ENCODE measurements around the gene DOCK9.

Gene DOCK9

DNA sequence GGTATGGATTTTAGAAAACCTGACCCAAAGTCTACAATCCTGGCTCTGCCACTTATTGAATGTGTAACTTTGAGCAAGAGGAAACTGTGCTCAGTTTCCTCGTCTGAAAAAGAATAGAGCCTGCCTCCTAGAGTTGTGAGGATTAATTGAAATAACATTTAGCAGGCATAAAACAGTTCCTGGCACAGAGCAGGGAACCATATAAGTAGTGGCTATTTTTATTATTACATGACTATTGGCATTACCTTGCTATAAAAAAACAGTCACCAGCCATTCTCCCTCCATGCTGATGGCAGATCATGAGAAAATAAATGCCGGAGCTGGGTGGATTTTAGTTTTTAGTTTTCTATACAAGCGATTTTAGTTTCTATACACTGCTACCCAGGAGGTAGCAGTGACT is 5.8 kb downstream of the DOCK9 start:
- Histone ChIP-seq H3K9ac (no peak overlapping the region), H3K27me3 (ENCODE audit: insufficient read depth, low read depth) (no peaks in the 10 kb centered on the region), H4K20me1 (ENCODE audit: insufficient read depth) (no peaks in the 10 kb centered on the region), H2AFZ (ENCODE audit: low read depth) (no peak overlapping the region), H3K27ac (no peak overlapping the region), H3K4me2 (no peak overlapping the region), H3K4me1 (ENCODE audit: low read depth, poor library complexity, severe bottlenecking) (no peaks in the 10 kb centered on the region), H3K4me3 (IDR thresholded peaks at IDR 0.05; ENCODE audit: insufficient read depth, low read depth, low read length) (no peak overlapping the region), H3K36me3 (ENCODE audit: insufficient read depth) (no peaks in the 10 kb centered on the region), H3K79me2 (ENCODE audit: insufficient read depth, low read depth) (no peaks in the 10 kb centered on the region)
- TF ChIP-seq, protein P1, sequence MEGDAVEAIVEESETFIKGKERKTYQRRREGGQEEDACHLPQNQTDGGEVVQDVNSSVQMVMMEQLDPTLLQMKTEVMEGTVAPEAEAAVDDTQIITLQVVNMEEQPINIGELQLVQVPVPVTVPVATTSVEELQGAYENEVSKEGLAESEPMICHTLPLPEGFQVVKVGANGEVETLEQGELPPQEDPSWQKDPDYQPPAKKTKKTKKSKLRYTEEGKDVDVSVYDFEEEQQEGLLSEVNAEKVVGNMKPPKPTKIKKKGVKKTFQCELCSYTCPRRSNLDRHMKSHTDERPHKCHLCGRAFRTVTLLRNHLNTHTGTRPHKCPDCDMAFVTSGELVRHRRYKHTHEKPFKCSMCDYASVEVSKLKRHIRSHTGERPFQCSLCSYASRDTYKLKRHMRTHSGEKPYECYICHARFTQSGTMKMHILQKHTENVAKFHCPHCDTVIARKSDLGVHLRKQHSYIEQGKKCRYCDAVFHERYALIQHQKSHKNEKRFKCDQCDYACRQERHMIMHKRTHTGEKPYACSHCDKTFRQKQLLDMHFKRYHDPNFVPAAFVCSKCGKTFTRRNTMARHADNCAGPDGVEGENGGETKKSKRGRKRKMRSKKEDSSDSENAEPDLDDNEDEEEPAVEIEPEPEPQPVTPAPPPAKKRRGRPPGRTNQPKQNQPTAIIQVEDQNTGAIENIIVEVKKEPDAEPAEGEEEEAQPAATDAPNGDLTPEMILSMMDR (conservative IDR thresholded peaks at IDR 0.05; ENCODE audit: low read depth, low read length) = no peak

DNA sequence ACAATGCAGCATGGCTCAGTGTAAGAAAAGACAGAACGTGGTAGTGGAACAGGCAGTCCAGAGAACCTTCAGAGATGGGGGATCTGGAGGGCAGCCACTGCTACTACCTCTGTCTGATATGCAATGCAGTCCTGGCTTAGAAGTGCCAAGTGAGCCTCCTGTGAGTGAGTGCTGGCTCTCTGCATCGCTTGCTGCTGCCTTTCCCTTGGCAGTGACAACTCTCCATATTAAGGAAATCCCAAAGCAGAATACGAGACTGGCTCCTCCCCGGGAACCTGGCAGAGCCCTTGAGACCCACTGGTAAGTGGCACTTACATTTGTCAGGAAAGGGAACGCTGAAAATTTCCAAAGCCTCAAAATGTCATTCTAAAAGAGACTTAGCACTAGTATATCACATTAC is 7.5 kb downstream of the DOCK9 start:
- H3K4me1 ChIP-seq (ENCODE audit: low read depth, poor library complexity, severe bottlenecking) = no peaks in the 10 kb centered on the region
- H3K27me3 ChIP-seq (ENCODE audit: insufficient read depth, low read depth) = no peaks in the 10 kb centered on the region
- no peak overlapping the region for H2AFZ ChIP-seq (ENCODE audit: low read depth)
- H3K4me3 ChIP-seq (IDR thresholded peaks at IDR 0.05; ENCODE audit: insufficient read depth, low read depth, low read length) = no peak overlapping the region
- no peak overlapping the region for H3K9ac ChIP-seq
- H4K20me1 ChIP-seq (ENCODE audit: insufficient read depth) = no peaks in the 10 kb centered on the region
- H3K4me2 ChIP-seq = no peak overlapping the region
- no peak overlapping the region for H3K27ac ChIP-seq
- TF ChIP-seq, protein P1 (conservative IDR thresholded peaks at IDR 0.05; ENCODE audit: low read depth, low read length) = no peak
- no peaks in the 10 kb centered on the region for H3K36me3 ChIP-seq (ENCODE audit: insufficient read depth)
- H3K79me2 ChIP-seq (ENCODE audit: insufficient read depth, low read depth) = no peaks in the 10 kb centered on the region

DNA sequence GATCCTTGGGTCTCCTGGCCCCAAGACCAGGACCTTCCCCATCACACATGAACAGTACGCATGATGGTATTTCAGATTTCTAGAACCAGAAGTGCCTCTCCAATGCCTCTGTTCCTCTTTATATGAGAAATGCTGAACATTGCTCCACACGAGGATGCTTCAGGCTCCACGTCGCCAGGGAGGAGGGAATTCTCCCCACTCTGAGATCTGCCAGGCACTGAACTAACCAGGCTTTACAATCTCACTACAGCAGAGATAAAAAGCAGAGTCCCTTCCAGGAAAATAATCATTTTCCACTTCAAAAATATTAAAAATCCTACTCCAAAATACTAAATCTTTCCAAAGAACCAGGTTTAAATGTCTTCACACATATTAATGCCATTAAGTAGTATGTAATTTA is 10.4 kb downstream of the DOCK9 start:
- Histone ChIP-seq H3K9ac (no peak overlapping the region), H2AFZ (ENCODE audit: low read depth) (no peak overlapping the region), H3K27ac (no peak overlapping the region), H3K4me2 (no peak overlapping the region), H3K36me3 (ENCODE audit: insufficient read depth) (no peaks in the 10 kb centered on the region), H3K4me3 (IDR thresholded peaks at IDR 0.05; ENCODE audit: insufficient read depth, low read depth, low read length) (no peak overlapping the region), H3K79me2 (ENCODE audit: insufficient read depth, low read depth) (no peaks in the 10 kb centered on the region), H3K4me1 (ENCODE audit: low read depth, poor library complexity, severe bottlenecking) (no peaks in the 10 kb centered on the region), H3K27me3 (ENCODE audit: insufficient read depth, low read depth) (no peaks in the 10 kb centered on the region), H4K20me1 (ENCODE audit: insufficient read depth) (no peaks in the 10 kb centered on the region)
- TF ChIP-seq, protein P1 (conservative IDR thresholded peaks at IDR 0.05; ENCODE audit: low read depth, low read length) = no peak

DNA sequence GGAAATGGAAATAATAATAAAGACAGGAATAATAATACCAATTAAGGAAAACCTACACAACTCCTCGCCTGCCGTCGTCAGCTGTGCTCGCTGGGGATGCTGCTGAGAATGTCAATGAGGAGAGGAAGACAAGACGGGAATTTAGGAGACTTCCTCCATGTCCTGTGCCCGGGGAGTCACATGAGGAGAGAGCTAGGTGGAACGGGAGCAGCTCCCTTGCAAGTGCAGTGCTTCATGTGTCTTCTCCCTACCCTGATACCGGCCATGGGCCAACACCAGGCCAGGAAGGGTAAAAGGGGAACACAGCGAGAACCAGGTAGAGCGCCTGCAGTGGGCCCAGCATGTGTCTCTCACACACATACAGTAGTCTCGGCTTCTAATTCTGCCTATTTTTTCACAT is 11.8 kb downstream of the DOCK9 start:
- TF ChIP-seq, protein P1 (conservative IDR thresholded peaks at IDR 0.05; ENCODE audit: low read depth, low read length) = no peak
- no peaks in the 10 kb centered on the region for H3K36me3 ChIP-seq (ENCODE audit: insufficient read depth)
- H3K4me3 ChIP-seq (IDR thresholded peaks at IDR 0.05; ENCODE audit: insufficient read depth, low read depth, low read length) = no peak overlapping the region
- no peaks in the 10 kb centered on the region for H3K79me2 ChIP-seq (ENCODE audit: insufficient read depth, low read depth)
- no peaks in the 10 kb centered on the region for H3K27me3 ChIP-seq (ENCODE audit: insufficient read depth, low read depth)
- no peaks in the 10 kb centered on the region for H3K4me1 ChIP-seq (ENCODE audit: low read depth, poor library complexity, severe bottlenecking)
- no peak overlapping the region for H3K27ac ChIP-seq
- H4K20me1 ChIP-seq (ENCODE audit: insufficient read depth) = no peaks in the 10 kb centered on the region
- H3K9ac ChIP-seq = no peak overlapping the region
- H2AFZ ChIP-seq (ENCODE audit: low read depth) = no peak overlapping the region
- no peak overlapping the region for H3K4me2 ChIP-seq

DNA sequence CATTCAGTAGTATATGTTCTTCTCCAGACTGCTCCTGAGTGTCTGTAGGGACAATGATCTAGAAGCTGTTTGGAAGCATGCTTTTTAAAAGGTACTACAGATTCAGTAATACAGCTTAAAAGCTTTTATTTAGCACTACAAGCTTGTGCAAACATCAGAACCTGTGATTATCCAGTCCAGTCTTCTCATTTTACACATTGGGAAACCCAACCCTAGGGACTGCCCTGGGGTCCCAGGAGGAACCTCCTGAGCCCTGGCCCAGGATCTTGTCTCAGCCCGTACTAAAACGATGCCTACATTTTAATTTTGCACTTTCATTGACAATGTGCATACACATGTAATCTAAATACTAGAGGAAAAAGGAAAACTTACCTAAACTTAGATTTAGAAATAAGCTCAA is 12.5 kb downstream of the DOCK9 start:
- Histone ChIP-seq H4K20me1 (ENCODE audit: insufficient read depth) (no peaks in the 10 kb centered on the region), H3K27me3 (ENCODE audit: insufficient read depth, low read depth) (no peaks in the 10 kb centered on the region), H2AFZ (ENCODE audit: low read depth) (no peak overlapping the region), H3K27ac (no peak overlapping the region), H3K4me1 (ENCODE audit: low read depth, poor library complexity, severe bottlenecking) (no peaks in the 10 kb centered on the region), H3K4me3 (IDR thresholded peaks at IDR 0.05; ENCODE audit: insufficient read depth, low read depth, low read length) (no peak overlapping the region), H3K36me3 (ENCODE audit: insufficient read depth) (no peaks in the 10 kb centered on the region), H3K79me2 (ENCODE audit: insufficient read depth, low read depth) (no peaks in the 10 kb centered on the region), H3K9ac (no peak overlapping the region), H3K4me2 (no peak overlapping the region)
- TF ChIP-seq, protein P1 (conservative IDR thresholded peaks at IDR 0.05; ENCODE audit: low read depth, low read length) = no peak
